Middle frontal gyrus (tissue), 1 donor: Measurements from ENCODE around the gene ABCA9.

Experiments
- DNase-seq: peaks from one replicate; pipeline ENCODE4 v3.0.0-alpha.2; 2015; ENCODE audit warnings: low spot score; ENCODE audit errors: extremely low spot score

The ABCA9 gene

DNA sequence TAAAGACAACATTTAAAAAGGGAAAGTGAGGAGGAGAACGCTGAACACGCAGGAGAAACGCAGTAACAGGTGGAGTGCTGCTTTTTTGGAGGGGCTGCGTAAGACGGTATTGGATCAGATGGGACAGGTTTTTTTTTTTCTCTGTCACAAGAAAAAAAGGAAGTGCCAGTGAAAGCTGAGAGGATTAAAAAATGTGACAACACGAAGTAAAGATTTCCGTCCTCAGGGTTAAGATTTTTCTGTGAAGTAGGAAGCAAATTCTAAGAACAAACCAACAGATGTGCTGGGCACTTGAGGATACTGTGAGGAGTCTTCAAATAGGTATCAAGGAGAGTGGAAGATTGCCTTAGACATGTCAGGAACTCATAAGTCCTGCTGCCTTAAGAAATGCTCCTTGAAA is 5.8 kb upstream of the ABCA9 start:
- DNase-seq, result no peak

GRCh38 chr17:69065113-69065512 is 4.4 kb upstream of the ABCA9 start:
- no peak for DNase-seq

- DNase-seq, result no peak
Measured at GRCh38 chr17:69064476-69064875, 3.7 kb upstream of the ABCA9 start.

DNA sequence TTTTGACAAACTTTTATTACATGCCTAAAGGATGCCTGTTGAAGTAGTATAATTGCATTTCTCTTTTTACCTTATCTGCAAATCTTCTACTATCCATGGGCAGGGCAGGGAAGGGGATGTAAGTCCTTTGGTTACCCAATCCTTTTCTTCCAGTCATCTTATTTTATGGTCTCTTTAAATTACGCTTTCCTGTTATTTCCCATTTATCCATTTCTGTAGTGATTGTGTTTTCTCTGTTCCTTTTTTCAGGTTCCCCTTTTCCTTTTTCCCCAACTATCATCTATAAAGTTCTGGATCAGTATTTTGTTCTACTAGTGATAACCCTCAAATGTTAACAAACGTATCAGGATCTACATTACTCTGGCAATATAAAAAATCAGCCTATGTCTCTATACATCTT is 3.3 kb upstream of the ABCA9 start:
- DNase-seq, result no peak

GRCh38 chr17:69062860-69063581 is 2.3 kb upstream of the ABCA9 start:
- no peak for DNase-seq

DNA sequence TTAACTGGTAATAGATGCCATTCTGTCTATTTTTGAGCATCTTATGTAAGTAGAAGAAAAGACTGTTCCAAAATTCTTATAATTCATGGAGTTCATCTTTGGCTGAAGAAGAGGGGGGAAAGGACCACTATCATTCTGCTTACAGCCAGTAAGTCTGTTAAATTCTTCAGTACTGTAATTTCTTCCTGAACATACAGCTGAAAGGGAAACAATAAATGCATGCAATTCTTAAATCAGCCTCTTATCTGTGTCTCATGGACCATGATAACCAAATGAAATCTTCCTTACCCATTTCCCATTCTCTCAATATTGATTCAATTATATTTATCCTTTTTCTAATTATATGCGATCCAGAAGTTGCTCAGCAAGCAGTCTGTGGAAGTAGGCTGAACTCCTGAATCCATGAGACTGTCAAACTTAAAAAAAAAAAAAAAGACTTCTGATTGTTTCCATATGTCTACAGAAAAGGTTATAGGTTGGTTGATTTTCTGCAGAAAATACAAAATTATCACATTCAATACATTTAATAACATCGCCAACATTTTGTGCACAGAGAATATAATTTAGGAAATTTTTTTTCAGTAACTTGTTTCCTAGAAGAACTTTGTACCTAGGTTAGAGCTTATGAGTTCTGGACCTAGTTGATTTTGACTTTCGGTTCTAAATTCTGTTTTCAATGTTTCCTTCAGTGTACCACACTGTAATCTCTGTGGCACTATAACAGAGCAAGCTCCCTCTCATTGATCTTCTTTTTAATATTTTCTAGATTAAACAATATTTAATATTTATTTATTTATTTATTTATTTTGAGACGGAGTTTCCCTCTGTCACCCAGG is 1.2 kb upstream of the ABCA9 start:
- DNase-seq, result no peak

DNA sequence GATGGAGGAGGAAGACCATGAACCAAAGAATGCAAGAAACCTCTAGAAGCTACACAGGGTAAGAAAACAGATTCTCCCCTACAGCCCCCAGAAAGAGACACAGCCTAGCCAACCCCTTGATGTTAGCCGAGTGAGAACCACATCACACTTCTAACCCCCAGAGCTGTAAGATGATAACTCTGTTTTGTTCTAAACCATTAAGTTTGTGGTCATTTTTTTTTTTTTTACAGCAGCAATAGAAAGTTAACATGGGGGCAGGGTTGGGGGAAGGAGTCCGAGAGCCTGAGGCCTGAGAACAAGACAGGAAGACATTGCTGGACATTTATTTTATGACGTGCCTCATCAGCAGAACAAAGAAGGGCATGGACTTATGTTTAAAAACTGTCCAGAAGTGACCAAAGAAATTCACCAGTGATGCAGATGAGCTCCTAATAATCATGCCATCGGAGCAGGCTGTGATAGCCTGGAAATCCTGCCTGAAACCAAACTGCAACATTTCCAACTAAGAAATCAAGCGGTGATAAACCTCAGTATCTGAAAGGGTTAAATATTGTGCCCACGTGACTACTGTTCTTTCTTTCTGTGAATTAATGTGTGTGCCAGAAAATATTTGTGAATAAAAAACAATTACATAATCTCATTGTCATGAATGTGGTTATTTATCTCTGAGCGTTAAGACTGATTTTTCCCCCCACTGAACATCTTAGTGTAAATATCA is 1.1 kb downstream of the ABCA9 start:
- no peak for DNase-seq

DNA sequence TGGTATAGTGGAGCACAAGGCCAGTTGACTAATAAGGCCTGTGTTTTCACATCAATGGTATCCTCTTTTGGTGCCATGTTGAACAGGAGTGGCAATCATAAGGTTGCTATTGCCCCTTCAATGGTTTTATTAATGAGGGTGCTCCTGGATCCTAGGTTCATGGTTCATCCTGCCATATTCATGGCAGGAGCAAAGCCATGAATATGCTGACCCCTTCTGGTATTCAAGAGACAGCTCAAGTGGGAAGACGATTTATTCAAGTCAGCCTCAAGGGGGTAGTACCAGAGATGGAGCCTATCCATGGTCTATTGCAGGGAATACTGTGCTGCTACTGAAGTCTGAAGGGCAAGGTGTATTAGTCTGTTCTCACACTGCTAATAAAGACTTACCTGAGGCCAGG is 2.6 kb downstream of the ABCA9 start:
- no peak for DNase-seq

DNA sequence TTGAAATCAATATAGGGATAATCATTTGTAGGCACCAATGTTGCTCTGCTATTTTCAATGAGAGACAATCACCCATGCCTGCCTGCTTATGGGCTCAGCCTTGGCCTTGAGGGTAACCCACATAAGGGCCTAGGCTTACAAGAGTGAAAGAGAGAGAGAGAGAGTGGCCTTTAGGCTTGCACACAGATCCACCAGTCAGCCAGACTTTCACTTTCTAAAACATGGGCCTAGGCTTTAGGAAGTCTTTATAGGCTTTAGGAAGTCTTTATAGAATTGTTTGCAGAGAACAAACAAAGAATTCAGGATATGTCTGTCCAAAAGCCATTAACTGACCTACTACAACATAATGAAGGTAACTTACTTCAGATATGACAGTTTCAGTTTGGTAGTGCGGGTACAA is 3.4 kb downstream of the ABCA9 start:
- no peak for DNase-seq

DNA sequence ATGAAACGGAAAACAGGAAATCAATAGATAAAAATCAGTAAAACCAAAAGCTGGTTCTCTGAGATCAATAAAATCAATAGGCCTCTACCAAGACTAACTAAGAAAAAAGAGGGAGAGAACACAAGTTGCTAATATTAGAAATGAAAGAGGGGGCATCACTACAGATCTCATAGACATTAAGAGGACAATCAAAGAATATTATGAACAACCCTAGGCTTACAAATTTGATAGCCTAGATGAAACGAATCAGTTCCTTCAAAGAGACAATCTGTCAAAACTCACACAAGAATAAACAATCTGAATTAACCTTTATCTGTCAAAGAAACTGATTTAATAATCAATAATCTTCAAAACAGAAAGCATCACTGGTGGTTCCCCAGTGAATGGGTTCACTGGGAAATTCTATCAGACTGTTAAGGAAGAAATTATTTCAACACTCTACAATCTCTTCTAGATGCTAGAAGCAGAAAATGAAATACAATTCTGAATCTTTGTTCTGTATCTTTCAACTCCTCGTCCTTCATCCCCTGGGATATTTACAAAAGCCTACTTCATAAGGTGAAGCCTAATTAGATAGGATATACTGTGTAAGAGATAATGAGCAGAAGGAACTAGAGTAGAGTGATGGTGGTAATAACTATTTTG is 4.4 kb downstream of the ABCA9 start:
- DNase-seq, result no peak

DNA sequence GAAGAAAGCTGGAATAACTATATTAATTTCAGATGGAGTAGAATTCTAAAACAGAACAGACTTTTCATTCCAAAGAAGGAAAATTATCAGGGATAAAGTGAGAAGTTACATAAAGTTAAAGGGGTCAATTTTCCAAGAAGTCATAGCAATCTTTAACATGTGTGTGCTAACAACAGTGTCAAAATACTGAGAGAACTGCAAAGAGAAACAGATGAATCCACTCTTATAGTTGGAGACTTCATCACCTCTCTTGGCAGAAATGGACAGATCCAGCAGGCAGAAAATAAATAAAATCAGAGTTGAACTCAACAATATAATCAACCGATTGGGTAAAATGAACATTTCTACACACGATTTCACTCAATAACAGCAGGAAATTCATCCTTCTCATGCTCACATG is 5.4 kb downstream of the ABCA9 start:
- DNase-seq, result no peak

- DNase-seq, result no peak
Measured at GRCh38 chr17:69050999-69051775, 9.5 kb downstream of the ABCA9 start.

- no peak for DNase-seq
Measured at GRCh38 chr17:69048634-69049033, 12.1 kb downstream of the ABCA9 start.

DNA sequence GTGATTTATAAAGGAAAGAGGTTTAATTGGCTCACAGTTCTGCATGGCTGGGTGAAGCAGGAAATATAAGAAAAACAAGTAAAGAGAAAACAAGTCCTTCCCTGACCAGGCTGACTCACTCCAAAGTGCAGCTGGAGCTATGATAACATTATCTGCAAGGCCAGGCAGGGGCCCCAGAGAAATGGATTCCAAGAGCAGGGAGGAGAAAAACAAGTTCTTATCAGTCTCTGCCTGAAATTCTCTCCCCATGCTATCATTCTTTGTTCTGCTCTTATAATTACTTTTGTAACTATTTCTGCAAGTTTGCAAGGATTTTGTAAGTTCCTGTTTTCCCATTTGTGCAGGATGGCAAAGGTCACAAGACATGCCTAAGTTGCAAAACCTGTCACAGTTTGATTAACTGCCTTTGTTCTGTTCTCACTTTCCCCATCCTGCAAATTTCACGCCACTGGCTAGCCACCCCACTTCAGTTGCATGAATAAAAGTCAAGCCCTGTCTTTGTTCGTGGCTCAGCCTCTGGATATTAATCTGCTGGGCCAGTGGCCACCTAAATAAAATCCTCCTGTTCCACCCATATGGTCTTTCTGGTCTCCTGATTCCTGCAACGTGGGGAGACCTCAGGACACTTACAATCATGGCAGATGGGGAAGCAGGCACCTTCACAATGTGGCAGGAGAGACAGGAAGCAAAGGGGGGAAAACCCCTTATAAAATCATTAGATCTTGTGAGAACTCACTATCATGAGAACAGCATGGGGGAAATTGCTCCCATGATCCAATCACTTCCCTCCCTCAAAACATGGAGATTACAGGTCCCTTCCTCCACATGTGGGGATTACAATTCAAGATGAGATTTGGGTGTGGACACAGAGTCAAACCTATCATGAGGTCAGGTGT is 13.1 kb downstream of the ABCA9 start:
- no peak for DNase-seq

DNA sequence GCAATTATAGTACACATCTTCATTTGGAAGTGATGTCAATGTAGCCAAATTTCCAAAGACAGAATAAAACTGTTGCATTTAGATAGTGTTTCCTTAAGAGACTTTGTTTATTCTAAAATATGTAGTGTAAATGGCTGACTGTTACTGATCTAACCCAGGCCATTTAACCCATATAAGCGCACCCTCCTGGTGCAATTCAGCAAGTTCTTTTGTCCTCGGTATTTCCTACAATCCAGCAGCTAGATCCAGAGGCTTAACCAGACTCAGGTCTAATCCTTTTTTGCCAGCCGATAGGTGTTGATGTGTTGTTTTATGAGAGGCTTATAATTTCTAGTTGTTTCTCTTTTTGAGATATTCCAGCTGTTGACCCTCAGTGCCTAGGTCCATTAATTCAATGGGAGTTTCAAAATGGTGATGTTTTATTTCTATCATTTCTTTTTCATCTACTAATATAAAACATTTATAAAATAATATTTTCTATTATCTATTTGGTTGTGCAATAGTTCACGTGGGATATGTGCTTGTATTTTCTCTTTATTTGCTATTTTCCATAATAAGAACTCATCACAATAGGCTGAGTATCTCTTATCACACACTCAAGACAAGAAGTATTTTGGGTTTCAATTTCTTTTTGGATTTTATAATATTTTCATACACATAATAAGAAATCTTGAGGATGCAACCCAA is 14.5 kb downstream of the ABCA9 start:
- DNase-seq, result no peak

- DNase-seq, result no peak
Measured at GRCh38 chr17:69045646-69046045, 15.1 kb downstream of the ABCA9 start.

DNA sequence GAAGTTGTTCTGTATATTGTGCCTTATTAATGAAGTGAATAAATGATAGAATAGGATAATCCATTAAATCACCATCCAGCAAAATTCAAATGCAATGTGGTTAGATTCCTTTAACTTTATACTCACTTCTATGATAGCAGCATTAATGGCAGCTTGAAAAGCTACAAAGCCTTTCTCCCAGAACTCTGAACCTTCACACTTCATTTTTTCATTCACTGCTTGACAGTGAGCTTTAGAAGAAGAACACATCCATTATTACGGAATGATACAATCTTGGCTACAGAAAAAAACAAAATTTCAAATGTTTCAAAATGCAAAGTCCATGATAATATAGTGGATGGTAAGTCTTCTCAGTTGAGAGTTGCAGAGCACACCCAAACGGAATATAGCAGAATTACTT is 16.4 kb downstream of the ABCA9 start:
- no peak for DNase-seq

GRCh38 chr17:69043098-69043734 is 17.5 kb downstream of the ABCA9 start:
- no peak for DNase-seq

DNA sequence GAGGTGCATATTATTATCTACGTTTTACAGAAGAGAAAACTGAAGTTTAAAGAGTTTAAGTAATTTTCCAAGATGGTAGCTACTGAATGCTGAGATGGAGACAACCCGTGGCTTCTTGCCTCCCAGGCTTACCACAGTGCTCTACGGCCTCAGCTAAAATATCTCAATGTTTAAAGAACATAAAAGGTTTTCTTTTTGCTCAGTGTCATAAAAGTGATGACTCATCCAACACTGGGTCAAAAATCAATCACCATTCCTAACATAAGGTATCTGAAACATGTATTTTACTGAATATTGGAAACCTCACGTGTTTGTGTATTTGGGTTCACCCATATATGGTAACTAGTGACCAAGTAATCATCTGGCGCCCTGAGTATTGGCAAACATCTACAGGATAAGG is 18.4 kb downstream of the ABCA9 start:
- no peak for DNase-seq
